Muscle layer of colon (tissue), 2 donors: Measurements from ENCODE around the gene NOXA1.
A peak's percentile ranks its signal among the peaks of the same experiment; 100 is the strongest.
"Not testable (repeated sequence)": the region's sequence is repeated elsewhere in the genome, so short reads cannot be mapped to it uniquely, and the experiment has no call there.

Source experiments
- H3K27ac ChIP-seq: one replicate; pipeline ENCODE4 v1.7.0; 2013; ENCODE audit warnings: low read depth, mild to moderate bottlenecking, low read length, moderate library complexity
- H3K27me3 ChIP-seq, 2 donors: one replicate each; pipeline ENCODE4 v1.7.0; 2013; ENCODE audit warnings: low read length in 2 of 2, mild to moderate bottlenecking in 2 of 2; ENCODE audit not compliant: insufficient read depth in 2 of 2, control insufficient read depth in 1 of 2
- H3K36me3 ChIP-seq: one replicate; pipeline ENCODE4 v1.7.0; 2013; ENCODE audit warnings: mild to moderate bottlenecking, low read length; ENCODE audit not compliant: insufficient read depth
- H3K4me1 ChIP-seq: one replicate; pipeline ENCODE4 v1.7.0; 2013; ENCODE audit warnings: mild to moderate bottlenecking, low read length; ENCODE audit not compliant: insufficient read depth
- H3K4me3 ChIP-seq, 2 donors: one replicate each; pipeline ENCODE4 v1.7.0; 2013; ENCODE audit warnings: low read length in 2 of 2, low read depth in 1 of 2, mild to moderate bottlenecking in 1 of 2, moderate library complexity in 1 of 2
- H3K9ac ChIP-seq: one replicate; pipeline ENCODE4 v1.7.0; 2013; ENCODE audit warnings: low read length
- H3K9me3 ChIP-seq: one replicate; pipeline ENCODE4 v1.7.0; 2013; ENCODE audit warnings: mild to moderate bottlenecking, low read length
- donor health status: abdominal sarcoma.
- donor health status: Adenocarcinoma of cecum.

Gene NOXA1

GRCh38 chr9:137422604-137423513 lies at the start of gene NOXA1, which contains the start of gene EXD3:
Gene NOXA1, plus strand, starts transcription at chr9:137423393. Its CDS starts 137 bp downstream, at chr9:137423530.
Gene EXD3, minus strand, starts transcription at chr9:137423162. Its CDS starts 27,805 bp downstream, at chr9:137395357.
- Histone ChIP-seq H3K9ac (peak within 1 kb of the TSS; percentile 53), H3K27me3 (no peaks in the 10 kb centered on the region), H3K36me3 (no peaks in the 10 kb centered on the region), H3K4me3 (peak within 1 kb of the TSS; percentile 83 to 84), H3K9me3 (no peaks in the 10 kb centered on the region), H3K4me1 (peaks cover 10% of the 10 kb centered on the region), H3K27ac (peak within 1 kb of the TSS; percentile 43)

GRCh38 chr9:137373611-137373980 lies 49.6 kb upstream of the NOXA1 start:
- Histone ChIP-seq H3K36me3 (no peaks in the 10 kb centered on the region), H3K9ac (no peak overlapping the region)

GRCh38 chr9:137374131-137374845 lies 48.9 kb upstream of the NOXA1 start:
- Histone ChIP-seq H3K9ac (no peak overlapping the region), H3K27ac (no peak overlapping the region), H3K27me3 (no peaks in the 10 kb centered on the region), H3K9me3 (no peaks in the 10 kb centered on the region), H3K4me1 (no peaks in the 10 kb centered on the region), H3K4me3 (no peak overlapping the region), H3K36me3 (no peaks in the 10 kb centered on the region)

More at GRCh38 chr9:137373611-137373980, 49.6 kb upstream of the NOXA1 start:
- no peak overlapping the region for H3K27ac ChIP-seq
- H3K9me3 ChIP-seq: no peaks in the 10 kb centered on the region
- H3K4me1 ChIP-seq: no peaks in the 10 kb centered on the region
- no peaks in the 10 kb centered on the region for H3K27me3 ChIP-seq
- H3K4me3 ChIP-seq: no peak overlapping the region

GRCh38 chr9:137375321-137376058 lies 47.7 kb upstream of the NOXA1 start:
- Histone ChIP-seq H3K4me3 (no peak overlapping the region), H3K4me1 (no peaks in the 10 kb centered on the region), H3K9ac (no peak overlapping the region), H3K27me3 (no peaks in the 10 kb centered on the region), H3K27ac (no peak overlapping the region), H3K36me3 (no peaks in the 10 kb centered on the region), H3K9me3 (no peaks in the 10 kb centered on the region)

GRCh38 chr9:137376386-137376785 lies 46.8 kb upstream of the NOXA1 start:
- no peak overlapping the region for H3K4me3 ChIP-seq
- H3K9me3 ChIP-seq: no peaks in the 10 kb centered on the region
- H3K36me3 ChIP-seq: no peaks in the 10 kb centered on the region
- no peaks in the 10 kb centered on the region for H3K27me3 ChIP-seq
- H3K27ac ChIP-seq: no peak overlapping the region
- no peaks in the 10 kb centered on the region for H3K4me1 ChIP-seq
- H3K9ac ChIP-seq: no peak overlapping the region

- H3K9me3 ChIP-seq, H3K36me3 ChIP-seq, H3K9ac ChIP-seq, H3K4me3 ChIP-seq, H3K27me3 ChIP-seq, H3K27ac ChIP-seq, H3K4me1 ChIP-seq: not testable (repeated sequence)
Observed at GRCh38 chr9:137378688-137379410, 44.3 kb upstream of the NOXA1 start.

GRCh38 chr9:137379761-137380161 lies 43.4 kb upstream of the NOXA1 start:
- H3K36me3 ChIP-seq: no peaks in the 10 kb centered on the region
- no peak overlapping the region for H3K9ac ChIP-seq
- no peak overlapping the region for H3K27ac ChIP-seq
- no peaks in the 10 kb centered on the region for H3K4me1 ChIP-seq
- H3K9me3 ChIP-seq: no peaks in the 10 kb centered on the region
- H3K27me3 ChIP-seq: no peaks in the 10 kb centered on the region
- no peak overlapping the region for H3K4me3 ChIP-seq

GRCh38 chr9:137380171-137380570 lies 43.0 kb upstream of the NOXA1 start:
- Histone ChIP-seq H3K9ac (no peak overlapping the region), H3K4me3 (no peak overlapping the region), H3K9me3 (no peaks in the 10 kb centered on the region), H3K27me3 (no peaks in the 10 kb centered on the region), H3K4me1 (no peaks in the 10 kb centered on the region), H3K36me3 (no peaks in the 10 kb centered on the region), H3K27ac (no peak overlapping the region)

- no peak overlapping the region for H3K27ac ChIP-seq
- no peaks in the 10 kb centered on the region for H3K4me1 ChIP-seq
- H3K9me3 ChIP-seq: no peaks in the 10 kb centered on the region
- no peaks in the 10 kb centered on the region for H3K27me3 ChIP-seq
- no peaks in the 10 kb centered on the region for H3K36me3 ChIP-seq
- no peak overlapping the region for H3K9ac ChIP-seq
- no peak overlapping the region for H3K4me3 ChIP-seq
Observed at GRCh38 chr9:137380606-137381005, 42.6 kb upstream of the NOXA1 start.

GRCh38 chr9:137381501-137382443 lies 41.4 kb upstream of the NOXA1 start:
- H3K4me1 ChIP-seq: no peaks in the 10 kb centered on the region
- no peaks in the 10 kb centered on the region for H3K9me3 ChIP-seq
- H3K27me3 ChIP-seq: no peaks in the 10 kb centered on the region
- no peak overlapping the region for H3K9ac ChIP-seq
- no peak overlapping the region for H3K27ac ChIP-seq
- H3K4me3 ChIP-seq: no peak overlapping the region
- no peaks in the 10 kb centered on the region for H3K36me3 ChIP-seq
